GM12892 (cell line): ENCODE measurements around the gene NKAIN2.

Experiments
- DNase-seq: peaks from one replicate; pipeline ENCODE4 v3.0.0; 2011; ENCODE audit not compliant: insufficient read length
- FAIRE-seq: peaks from 2 replicates; lab custom pipeline; 2011; peaks lifted over from hg19 to GRCh38; lab: Jason Lieb, UNC
- POLR2A ChIP-seq: IDR thresholded peaks from 2 replicates; pipeline ENCODE4 v1.6.1; 2011; ENCODE audit warnings: low read depth, low read length, control low read depth
- POLR2AphosphoS5 ChIP-seq: IDR thresholded peaks from 2 replicates; pipeline ENCODE4 v1.6.1; 2011; ENCODE audit warnings: low read depth, low read length, control low read depth
- TAF1 ChIP-seq: IDR thresholded peaks from 2 replicates; pipeline ENCODE4 v1.6.1; 2011; ENCODE audit warnings: low read depth, mild to moderate bottlenecking, control low read depth, low read length, borderline replicate concordance

The NKAIN2 gene

GRCh38 chr6:124099520-124099919 is 295.9 kb downstream of the NKAIN2 start:
- TF ChIP-seq TAF1: no peak
- no peak for TF ChIP-seq POLR2AphosphoS5
- TF ChIP-seq POLR2A: no peak
- FAIRE-seq: no peak
- DNase-seq: no peak

DNA sequence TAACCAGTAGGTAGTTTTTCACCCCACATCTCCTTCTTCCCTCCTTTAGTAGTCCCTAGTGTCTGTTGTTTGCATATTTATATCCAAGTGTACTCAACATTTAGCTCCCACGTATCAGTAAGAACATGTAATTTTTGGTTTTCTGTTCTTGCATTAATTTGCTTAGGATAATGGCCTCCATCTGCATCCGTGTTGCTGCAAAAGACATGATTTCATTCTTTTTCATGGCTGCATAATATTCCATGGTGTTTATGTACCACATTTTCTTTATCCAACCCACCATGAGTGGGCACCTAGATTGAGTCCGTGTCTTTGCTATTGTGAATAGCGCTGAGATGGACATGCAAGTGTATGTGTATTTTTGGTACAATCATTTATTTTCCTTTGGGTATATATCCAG is 306.8 kb downstream of the NKAIN2 start:
- DNase-seq (no peak), FAIRE-seq (no peak)
- TF ChIP-seq POLR2A (no peak), TAF1 (no peak), POLR2AphosphoS5 (no peak)

DNA sequence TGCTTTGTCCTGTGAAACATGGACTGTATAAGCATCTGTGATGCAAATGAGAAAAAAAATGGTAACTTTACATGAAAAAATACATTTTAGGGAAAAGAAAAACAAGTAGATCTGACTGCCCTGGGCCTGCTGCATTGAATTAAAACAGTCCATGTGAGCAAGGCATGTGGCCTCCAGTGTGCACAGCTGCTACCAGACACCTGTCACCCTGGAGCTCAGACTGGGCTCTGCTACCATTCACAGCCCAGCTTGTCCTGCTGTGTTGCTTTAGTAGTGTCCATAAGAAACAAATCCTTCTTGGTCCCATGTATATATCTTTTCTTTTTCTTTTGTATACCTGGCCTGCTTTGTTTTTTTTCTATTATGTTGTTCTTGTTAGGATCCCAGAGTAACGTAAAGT is 315.9 kb downstream of the NKAIN2 start:
- FAIRE-seq (no peak), DNase-seq (no peak)
- no peak for TF ChIP-seq POLR2A
- no peak for TF ChIP-seq TAF1
- no peak for TF ChIP-seq POLR2AphosphoS5

GRCh38 chr6:124123617-124124209 is 320.0 kb downstream of the NKAIN2 start:
- DNase-seq (no peak), FAIRE-seq (no peak)
- TF ChIP-seq POLR2AphosphoS5 (no peak), TAF1 (no peak), POLR2A (no peak)

GRCh38 chr6:124131259-124131658 is 327.6 kb downstream of the NKAIN2 start:
- TF ChIP-seq TAF1 (no peak), POLR2AphosphoS5 (no peak), POLR2A (no peak)
- no peak for DNase-seq
- no peak for FAIRE-seq

GRCh38 chr6:124131779-124132178 is 328.1 kb downstream of the NKAIN2 start:
- no peak for FAIRE-seq
- TF ChIP-seq POLR2A: no peak
- no peak for TF ChIP-seq POLR2AphosphoS5
- no peak for TF ChIP-seq TAF1
- no peak for DNase-seq

DNA sequence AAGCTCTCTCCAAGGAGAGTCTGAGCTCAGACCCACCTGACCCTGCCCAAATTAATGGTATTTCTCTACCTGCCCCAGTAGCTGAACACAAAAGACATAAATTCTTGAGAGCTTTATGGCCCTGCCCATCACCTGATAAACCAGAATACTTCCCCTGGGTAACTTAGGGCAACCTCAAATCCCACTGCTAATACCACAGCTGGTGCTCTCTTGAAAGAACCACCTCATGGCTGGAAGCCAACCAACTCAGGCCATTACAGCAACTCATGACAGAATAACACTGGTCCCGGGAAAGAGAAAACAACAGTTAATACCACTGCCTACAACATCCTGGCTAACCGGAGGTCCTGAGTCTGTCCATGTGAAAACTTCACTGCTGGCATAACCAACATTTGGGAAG is 328.6 kb downstream of the NKAIN2 start:
- no peak for TF ChIP-seq TAF1
- no peak for TF ChIP-seq POLR2A
- no peak for TF ChIP-seq POLR2AphosphoS5
- DNase-seq: no peak
- FAIRE-seq: no peak

DNA sequence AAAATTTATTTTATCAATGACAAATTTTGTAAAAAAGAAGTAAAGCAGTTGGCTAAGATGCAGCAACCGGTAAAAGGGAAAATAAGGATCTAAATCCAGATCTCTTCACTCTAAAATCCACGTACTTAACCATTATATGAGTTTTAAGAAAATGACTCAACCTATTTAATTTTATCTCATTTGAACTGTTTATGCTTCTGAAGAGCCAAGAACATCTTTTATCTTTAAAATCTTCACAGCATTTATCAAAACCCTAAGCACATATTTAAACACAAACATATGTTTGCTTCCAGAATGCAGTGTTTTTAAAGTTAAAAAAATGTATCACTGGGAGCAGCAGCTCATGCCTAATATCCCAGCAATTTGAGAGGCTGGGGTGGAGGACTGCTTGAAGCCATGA is 339.2 kb downstream of the NKAIN2 start:
- TF ChIP-seq TAF1 (no peak), POLR2AphosphoS5 (no peak), POLR2A (no peak)
- DNase-seq (no peak), FAIRE-seq (no peak)

DNA sequence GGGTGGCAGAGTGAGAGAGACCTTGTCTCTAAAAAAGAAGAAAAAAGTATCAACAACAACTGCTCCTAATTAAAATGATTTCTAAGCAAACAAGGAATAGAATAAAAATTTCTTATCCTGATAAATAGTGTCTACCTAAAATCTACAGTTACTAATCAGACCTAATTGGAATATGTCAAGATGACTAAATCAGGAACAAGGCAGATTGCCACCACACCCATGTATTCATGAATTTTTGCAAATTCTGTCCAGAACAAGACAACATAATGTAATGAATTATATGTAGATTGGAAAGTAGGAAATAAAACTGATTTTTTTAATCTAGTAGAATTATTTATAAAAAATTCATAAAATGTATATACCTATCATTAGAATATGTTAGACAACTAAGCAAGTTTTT is 339.8 kb downstream of the NKAIN2 start:
- no peak for FAIRE-seq
- no peak for DNase-seq
- TF ChIP-seq POLR2A (no peak), POLR2AphosphoS5 (no peak), TAF1 (no peak)

DNA sequence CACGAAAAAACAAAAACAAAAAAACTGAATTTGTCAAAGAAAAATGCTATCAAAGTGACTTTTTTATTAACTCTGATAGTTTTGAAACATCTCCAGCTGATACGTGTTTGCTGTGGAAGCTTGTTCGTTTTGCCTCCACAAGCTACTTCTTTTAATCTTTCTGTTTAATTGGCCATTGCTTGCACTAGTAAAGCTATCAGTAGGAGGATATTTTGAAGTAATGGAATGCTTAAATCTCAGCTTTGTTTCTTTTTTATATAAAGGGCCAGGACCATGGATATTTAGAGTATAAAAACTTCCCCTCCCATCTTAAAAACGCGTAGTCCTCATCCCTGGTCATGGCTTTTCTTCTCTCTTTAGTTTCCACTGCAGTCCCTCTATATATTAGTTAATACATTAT is 344.0 kb downstream of the NKAIN2 start:
- no peak for TF ChIP-seq POLR2A
- no peak for TF ChIP-seq POLR2AphosphoS5
- TF ChIP-seq TAF1: no peak
- no peak for FAIRE-seq
- DNase-seq: no peak

DNA sequence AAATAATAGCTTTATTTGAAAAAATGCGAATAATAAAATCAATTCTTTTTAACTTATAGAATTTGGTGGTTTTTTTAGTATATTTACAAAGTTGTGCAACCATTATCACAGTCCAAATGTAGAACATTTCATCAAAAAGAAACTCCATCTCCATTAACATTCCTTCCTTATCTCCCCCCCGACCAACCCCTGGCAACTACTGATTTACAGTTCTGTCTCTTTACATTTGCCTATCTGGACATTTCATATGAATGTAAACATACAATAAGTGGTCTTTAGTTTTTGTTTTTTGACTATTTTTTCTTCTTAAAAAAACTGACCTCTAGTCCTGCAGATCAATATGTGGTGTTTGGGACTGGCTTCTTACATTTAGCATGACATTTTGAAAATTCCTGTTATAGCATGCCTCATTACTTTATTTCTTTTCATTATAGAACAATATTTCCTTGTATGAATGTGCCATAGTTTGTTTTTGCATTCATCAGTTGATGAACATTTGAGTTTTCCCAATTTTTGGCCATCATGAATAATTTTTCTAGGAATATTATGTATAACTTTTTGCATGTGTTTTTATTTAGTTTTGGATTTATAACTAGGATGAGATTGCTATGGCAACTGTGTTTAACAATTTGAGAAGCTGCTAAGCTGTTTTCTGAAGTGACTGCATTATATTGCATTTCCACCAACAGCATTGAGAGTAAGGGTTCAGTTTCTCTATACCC is 344.7 kb downstream of the NKAIN2 start:
- FAIRE-seq (no peak), DNase-seq (no peak)
- TF ChIP-seq TAF1 (no peak), POLR2A (no peak), POLR2AphosphoS5 (no peak)

GRCh38 chr6:124149646-124150045 is 346.0 kb downstream of the NKAIN2 start:
- no peak for TF ChIP-seq TAF1
- TF ChIP-seq POLR2A: no peak
- no peak for TF ChIP-seq POLR2AphosphoS5
- FAIRE-seq: no peak
- DNase-seq: no peak

DNA sequence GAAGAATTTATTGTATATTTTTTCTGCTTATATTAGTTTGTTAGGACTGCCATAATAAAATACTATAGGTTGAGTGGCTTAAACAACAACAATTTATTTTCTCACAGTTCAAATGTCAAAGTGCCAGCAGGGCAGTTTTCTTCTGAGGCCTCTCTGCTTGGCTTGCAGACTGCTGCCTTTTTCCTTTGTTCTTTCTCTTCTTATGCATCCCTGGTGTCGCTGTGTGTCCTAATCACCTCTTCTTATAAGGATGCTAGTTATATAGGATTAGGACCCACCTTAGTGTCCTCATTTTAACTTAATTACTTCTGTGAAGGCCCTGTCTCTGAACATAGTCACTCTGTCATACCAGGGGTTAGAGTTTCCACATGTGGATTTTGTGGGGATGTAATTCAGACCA is 354.4 kb downstream of the NKAIN2 start:
- no peak for DNase-seq
- FAIRE-seq: no peak
- TF ChIP-seq POLR2AphosphoS5: no peak
- no peak for TF ChIP-seq TAF1
- TF ChIP-seq POLR2A: no peak
